HCT116 (cell line): ENCODE results near the gene SERP1. TPM values are rescaled to one million over a fixed set of nuclear protein-coding genes. Genes with fewer than 3 reads are reported as not detected.
A peak's percentile ranks its signal among the peaks of the same experiment; 100 is the strongest.

Experiments
- ATAC-seq: fragments of 200-7000 bp; cut with Tn5 transposase; 2 replicates; pipeline ENCODE4 v1.9.1; 2020; ENCODE audit warnings: mild to moderate bottlenecking, moderate library complexity
- Bru-seq: library from RNA; stranded (reverse); fragments of 400-500 nt; gene quantifications from one replicate; lab custom pipeline; 2021; lab: Mats Ljungman, UMichigan
- BruChase-seq, 2 experiments: library from RNA; stranded (reverse); fragments of 400-500 nt; gene quantifications; one replicate each; lab custom pipeline; 2021; lab: Mats Ljungman, UMichigan
- BruUV-seq: library from RNA; stranded (reverse); fragments of 400-500 nt; replicated peaks from 2 replicates; lab custom pipeline; 2021; lab: Mats Ljungman, UMichigan
- CTCF ChIA-PET: fragments of 300-600 bp; sonication (Branson Sonifier 250); formaldehyde crosslinking; loops from one replicate; lab custom pipeline; 2021; ENCODE audit warnings: antibody characterized with exemption; lab: Charles Lee
- POLR2A ChIA-PET: fragments of 300-600, 350-600 bp; sonication (Branson Sonifier 250); formaldehyde crosslinking; loops from one replicate; lab custom pipeline; 2021; ENCODE audit warnings: antibody characterized with exemption; lab: Charles Lee
- RAD21 ChIA-PET, 2 experiments: fragments of 300-600 bp; sonication (Branson Sonifier 250); formaldehyde crosslinking; loops; one replicate each; lab custom pipeline; 2023; ENCODE audit warnings: low total read pairs in 2 of 2; ENCODE audit not compliant: uncharacterized antibody in 2 of 2, unreplicated experiment in 2 of 2, low non-redundant PET in 1 of 2; lab: Charles Lee
- DNase-seq: peaks from one replicate; pipeline ENCODE4 v3.0.0-alpha.2; 2010; ENCODE audit warnings: low read depth, low spot score
- H2AFZ ChIP-seq: fragments of 200-600 bp; shearing (Covaris generic), sonication (generic); 2 replicates; pipeline ENCODE4 v1.6.1; 2017; ENCODE audit warnings: low read depth, mixed run types, mixed read lengths, antibody characterized with exemption, low read length; ENCODE audit not compliant: poor library complexity, severe bottlenecking
- H3K27ac ChIP-seq: 2 replicates; pipeline ENCODE4 v1.5.1; 2012; ENCODE audit warnings: low read depth, low read length
- H3K27me3 ChIP-seq: fragments of 200-600 bp; sonication (generic); 2 replicates; pipeline ENCODE4 v1.6.1; 2016; ENCODE audit warnings: mixed run types, low read length, mixed read lengths; ENCODE audit not compliant: insufficient read depth
- H3K36me3 ChIP-seq, 2 experiments: fragments of 200-500 bp in 1 of 2; fragments of 200-600 bp in 1 of 2; sonication (Bioruptor generic) in 1 of 2; sonication (generic) in 1 of 2; 2 replicates each; pipeline versions ENCODE4 v1.5.1 to v1.6.1; 2014 to 2016; ENCODE audit warnings: low read length in 2 of 2, inconsistent platforms in 1 of 2, mixed read lengths in 1 of 2, mixed run types in 1 of 2; ENCODE audit not compliant: insufficient read depth in 2 of 2, control insufficient read depth in 1 of 2
- H3K4me1 ChIP-seq, 2 experiments: fragments of 200-600 bp in 1 of 2; sonication (generic) in 1 of 2; 2 replicates each; pipeline versions ENCODE4 v1.5.1 to v1.6.1; 2012 to 2017; ENCODE audit warnings: low read length in 2 of 2, inconsistent platforms in 1 of 2, mild to moderate bottlenecking in 1 of 2, mixed read lengths in 1 of 2, mixed run types in 1 of 2, moderate library complexity in 1 of 2; ENCODE audit not compliant: insufficient read depth in 2 of 2, control insufficient read depth in 1 of 2
- H3K4me2 ChIP-seq: fragments of 200-600 bp; sonication (generic); 2 replicates; pipeline ENCODE4 v1.6.1; 2017; ENCODE audit warnings: mixed run types, low read length, mixed read lengths
- H3K4me3 ChIP-seq, 2 experiments: fragments of 200-600 bp in 1 of 2; sonication (generic) in 1 of 2; replicated peaks in 1 of 2; 2 replicates each; pipeline ENCODE4 v1.5.1; 2011 to 2016; ENCODE audit warnings: low read length in 2 of 2, control low read depth in 1 of 2, low read depth in 1 of 2, mild to moderate bottlenecking in 1 of 2, mixed read lengths in 1 of 2, mixed run types in 1 of 2
- H3K79me2 ChIP-seq: fragments of 200-600 bp; sonication (generic); 2 replicates; pipeline ENCODE4 v1.6.1; 2017; ENCODE audit warnings: mild to moderate bottlenecking, mixed run types, low read length, moderate library complexity, mixed read lengths; ENCODE audit not compliant: insufficient read depth
- H3K9ac ChIP-seq: fragments of 200-600 bp; sonication (generic); 2 replicates; pipeline ENCODE4 v1.6.1; 2016; ENCODE audit warnings: low read length, mixed read lengths
- H3K9me2 ChIP-seq: fragments of 200-600 bp; sonication (generic), shearing (Covaris generic); 2 replicates; pipeline ENCODE4 v1.6.1; 2017; ENCODE audit warnings: mixed run types, mild to moderate bottlenecking, moderate library complexity; ENCODE audit not compliant: insufficient read depth
- H3K9me3 ChIP-seq, 2 experiments: fragments of 200-500 bp in 1 of 2; fragments of 200-600 bp in 1 of 2; sonication (Bioruptor generic) in 1 of 2; sonication (generic) in 1 of 2; 2 replicates each; pipeline ENCODE4 v1.6.1; 2014 to 2017; ENCODE audit warnings: low read length in 2 of 2, mixed read lengths in 2 of 2, inconsistent platforms in 1 of 2, low read depth in 1 of 2, mild to moderate bottlenecking in 1 of 2, mixed run types in 1 of 2, moderate library complexity in 1 of 2; ENCODE audit not compliant: control insufficient read depth in 1 of 2, insufficient read depth in 1 of 2
- H4K20me1 ChIP-seq: fragments of 200-600 bp; sonication (generic), shearing (Covaris generic); 2 replicates; pipeline ENCODE4 v1.6.1; 2017; ENCODE audit warnings: mixed run types, mild to moderate bottlenecking, moderate library complexity; ENCODE audit not compliant: insufficient read depth
- ATF3 ChIP-seq: IDR thresholded peaks from 2 replicates; pipeline ENCODE4 v1.6.1; 2012
- CBX3 ChIP-seq: IDR thresholded peaks from 2 replicates; pipeline ENCODE4 v1.6.1; 2012; ENCODE audit warnings: low read depth
- CTCF ChIP-seq, 3 experiments: fragments of 200-600 bp in 1 of 3; sonication (generic) in 1 of 3; IDR thresholded peaks in 2 of 3; conservative IDR thresholded peaks in 1 of 3; 2 replicates each; pipeline ENCODE4 v1.5.1; 2012 to 2017; ENCODE audit warnings: low read depth in 2 of 3, low read length in 2 of 3, antibody characterized with exemption in 1 of 3, borderline replicate concordance in 1 of 3, control low read depth in 1 of 3, mild to moderate bottlenecking in 1 of 3, mixed read lengths in 1 of 3, mixed run types in 1 of 3, moderate library complexity in 1 of 3; ENCODE audit not compliant: insufficient read depth in 1 of 3
- EGR1 ChIP-seq: IDR thresholded peaks from 2 replicates; pipeline ENCODE4 v1.6.1; 2012; ENCODE audit warnings: low read depth
- ELF1 ChIP-seq: IDR thresholded peaks from 2 replicates; pipeline ENCODE4 v1.6.1; 2012; ENCODE audit warnings: low read depth, borderline replicate concordance
- EZH2phosphoT487 ChIP-seq: fragments of 200-600 bp; IDR thresholded peaks from 2 replicates; pipeline ENCODE4 v1.6.1; 2018; ENCODE audit warnings: antibody characterized with exemption, borderline replicate concordance
- JUND ChIP-seq: IDR thresholded peaks from 2 replicates; pipeline ENCODE4 v1.6.1; 2012
- MAX ChIP-seq: IDR thresholded peaks from 2 replicates; pipeline ENCODE4 v1.6.1; 2012
- POLR2A ChIP-seq: IDR thresholded peaks from 2 replicates; pipeline ENCODE4 v1.7.0; 2011; ENCODE audit warnings: borderline replicate concordance; ENCODE audit not compliant: insufficient read depth, insufficient read length; ENCODE audit errors: extremely low read depth
- POLR2AphosphoS5 ChIP-seq: IDR thresholded peaks from 2 replicates; pipeline ENCODE4 v1.6.1; 2011; ENCODE audit warnings: mild to moderate bottlenecking, low read depth, low read length, moderate library complexity
- RAD21 ChIP-seq: IDR thresholded peaks from 2 replicates; pipeline ENCODE4 v1.6.1; 2012; ENCODE audit warnings: low read depth, mild to moderate bottlenecking
- SIN3A ChIP-seq: IDR thresholded peaks from 2 replicates; pipeline ENCODE4 v1.6.1; 2012; ENCODE audit warnings: low read depth
- SP1 ChIP-seq: IDR thresholded peaks from 2 replicates; pipeline ENCODE4 v1.6.1; 2012; ENCODE audit warnings: low read depth
- SRF ChIP-seq: IDR thresholded peaks from 2 replicates; pipeline ENCODE4 v1.6.1; 2012; ENCODE audit warnings: low read depth
- YY1 ChIP-seq: IDR thresholded peaks from 2 replicates; pipeline ENCODE4 v1.6.1; 2011; ENCODE audit warnings: low read length, low read depth, moderate library complexity, mild to moderate bottlenecking; ENCODE audit not compliant: insufficient replicate concordance; ENCODE audit errors: extremely low read depth
- ZBTB33 ChIP-seq: IDR thresholded peaks from 2 replicates; pipeline ENCODE4 v1.6.1; 2011; ENCODE audit warnings: mild to moderate bottlenecking, low read length, moderate library complexity; ENCODE audit not compliant: insufficient replicate concordance; ENCODE audit errors: extremely low read depth
- ZFX ChIP-seq: fragments of 450-650 bp; IDR thresholded peaks from 2 replicates; pipeline ENCODE4 v1.6.1; 2017
- intact Hi-C: fragments of 100-400 bp; cut with micrococcal nuclease; formaldehyde crosslinking; loops from 2 replicates; pipeline ENCODE4 v1.10.0; 2022
- long read RNA-seq: library from polyadenylated mRNA; unstranded; transcript quantifications from one replicate; pipeline ENCODE4 v2.0.0, GENCODE V29; 2021; ENCODE audit not compliant: unreplicated experiment
- polyA plus RNA-seq: library from polyadenylated mRNA; unstranded; fragments of >200 nt; gene quantifications from 2 replicates; pipeline ENCODE4 v1.2.1, GENCODE V29; 2012; ENCODE audit warnings: missing spikeins
- total RNA-seq: library from RNA; stranded (reverse); gene quantifications from one replicate; pipeline ENCODE4 v1.2.1, GENCODE V29; 2021; ENCODE audit not compliant: unreplicated experiment

Gene SERP1
- total RNA-seq: 69.1 TPM
- polyA plus RNA-seq: 68.6 and 107 TPM in 2 replicates
- Bru-seq, nascent RNA: percentile 82 among the genes with signal in this experiment
- BruChase-seq, experiment 1, labeled RNA remaining after a 6-hour chase: percentile 91 among the genes with signal in this experiment
- percentile 84 among the genes with signal in this experiment for BruChase-seq, experiment 2, labeled RNA remaining after a 2-hour chase
- long read RNA-seq, transcript SERP1-201 (3 exons, 3,171 nt): major isoform, 351 of 373 reads
- long read RNA-seq, transcript SERP1-208 (2 exons, 830 nt): minor isoform, 6 of 373 reads
- long read RNA-seq, partial matches to known transcripts: 3 of 373 reads
- long read RNA-seq, other reads (novel, unspliced or antisense): 13 of 373 reads

- H3K9ac ChIP-seq: peak within 1 kb of the TSS; percentile 95
- RAD21 ChIA-PET: no interaction called here
- peak within 1 kb of the TSS; percentile 94 to 96 for H3K4me3 ChIP-seq
- POLR2A ChIA-PET: interaction anchor here (1.0 to 1.6 kb wide), 4 partner anchors 9 to 217 kb away, joined by 3 to 4 read pairs (median 4); partner anchors contain the start of gene SELENOT
- H3K27ac ChIP-seq: peak within 1 kb of the TSS; percentile 90
- no TSS peak for BruUV-seq
- no peaks in the 10 kb centered on the region for H4K20me1 ChIP-seq
- intact Hi-C loops: loop anchor here (5.0 kb wide), 2 partner anchors 56 to 216 kb away; partner anchors contain the start of genes SELENOT and SIAH2
- TF ChIP-seq ZBTB33 (no peak), EZH2phosphoT487 (no peak), RAD21 (no peak), CTCF (IDR thresholded peaks at IDR 0.05 in 2 of 3, conservative IDR thresholded peaks at IDR 0.05 in 1 of 3; ENCODE audit: borderline replicate concordance in 1 of 3, insufficient read depth in 1 of 3, low read depth in 2 of 3, low read length in 2 of 3) (no peak), SIN3A (peak; percentile 96), ATF3 (no peak), SRF (peak; percentile 95), POLR2AphosphoS5 (peak; percentile 98), ZFX (peak; percentile 92), YY1 (peak; percentile 98), JUND (0 out of 2 replicates have a peak, but pooled peaks have one; percentile 2), ELF1 (peak; percentile 91), SP1 (peak; percentile 81), EGR1 (peak; percentile 84), POLR2A (peak; percentile 82), MAX (peak; percentile 94), CBX3 (peak; percentile 60; the same call in 1 of the 2 replicates)
- peaks cover 13 to 25% of the 10 kb centered on the region in 2 experiments; a peak in 2 of 4 replicates for H3K36me3 ChIP-seq
- no peak within 1 kb of the TSS for H2AFZ ChIP-seq
- no peaks in the 10 kb centered on the region for H3K9me3 ChIP-seq
- peak within 1 kb of the TSS; percentile 81 for H3K4me2 ChIP-seq
- ATAC-seq (peak; percentile 91), DNase-seq (peak; percentile 98)
- peaks cover 5 to 20% of the 10 kb centered on the region in 2 experiments for H3K4me1 ChIP-seq
- no peaks in the 10 kb centered on the region for H3K9me2 ChIP-seq
- peaks cover 92% of the 10 kb centered on the region for H3K79me2 ChIP-seq
- CTCF ChIA-PET: no interaction called here
- no peaks in the 10 kb centered on the region for H3K27me3 ChIP-seq
These were observed at the start of gene SERP1, which contains the start of gene EIF2A for GRCh38 chr3:150546226-150547044. SERP1 (minus strand) TSS chr3:150546496; CDS start chr3:150546135, 361 bp downstream. EIF2A (plus strand) TSS chr3:150546787; CDS start chr3:150546803, 16 bp downstream.
